DMS153 (cell line): ENCODE results near the gene PLLP.
A peak's percentile ranks its signal among the peaks of the same experiment; 100 is the strongest.
"Not testable (repeated sequence)": the region's sequence is repeated elsewhere in the genome, so short reads cannot be mapped to it uniquely, and the experiment has no call there.

Experiments used
- DNase-seq: peaks from one replicate; lab custom pipeline; 2025; lab: John Stamatoyannopoulos, UW

Gene PLLP

GRCh38 chr16:57303021-57303909, 18.8 kb upstream of the PLLP start:
- no peak for DNase-seq

- no peak for DNase-seq
Measured at GRCh38 chr16:57301126-57301817, 16.8 kb upstream of the PLLP start.

DNA sequence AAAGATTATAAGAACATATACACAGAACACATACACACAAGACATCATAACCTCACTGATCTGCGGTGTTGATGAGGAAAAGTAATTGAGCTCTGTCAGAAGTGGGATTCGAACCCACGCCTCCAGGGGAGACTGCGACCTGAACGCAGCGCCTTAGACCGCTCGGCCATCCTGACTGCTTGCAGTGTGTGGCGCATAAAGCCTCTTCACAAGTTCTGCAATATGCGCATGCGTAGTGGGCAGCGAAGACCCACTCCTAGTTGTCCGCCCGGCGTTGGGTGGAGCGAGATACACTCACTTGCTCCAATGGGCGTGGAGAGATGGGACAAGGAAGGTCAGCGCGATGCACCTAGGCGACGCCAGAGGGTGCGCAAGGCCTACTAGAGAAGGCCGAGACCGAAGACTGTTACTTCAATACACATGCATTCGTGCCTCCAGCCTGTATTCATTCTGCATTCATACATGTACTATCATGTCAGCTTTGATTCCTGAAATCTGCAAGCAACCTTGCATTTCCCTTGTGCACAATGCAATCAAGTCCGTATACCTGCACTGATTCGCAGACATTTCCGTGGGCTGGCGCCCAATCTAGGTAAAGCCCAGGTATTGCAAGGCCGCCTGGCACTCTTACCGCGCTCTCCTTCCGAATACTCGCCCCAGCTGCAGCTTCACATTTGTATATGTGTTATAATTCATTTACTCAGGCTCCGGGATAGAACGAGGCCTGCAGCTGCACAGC, 16.1 kb upstream of the PLLP start:
- peak; percentile 98 for DNase-seq

- DNase-seq, result peak; percentile 92
Measured at GRCh38 chr16:57299719-57300386, 15.4 kb upstream of the PLLP start.

DNA sequence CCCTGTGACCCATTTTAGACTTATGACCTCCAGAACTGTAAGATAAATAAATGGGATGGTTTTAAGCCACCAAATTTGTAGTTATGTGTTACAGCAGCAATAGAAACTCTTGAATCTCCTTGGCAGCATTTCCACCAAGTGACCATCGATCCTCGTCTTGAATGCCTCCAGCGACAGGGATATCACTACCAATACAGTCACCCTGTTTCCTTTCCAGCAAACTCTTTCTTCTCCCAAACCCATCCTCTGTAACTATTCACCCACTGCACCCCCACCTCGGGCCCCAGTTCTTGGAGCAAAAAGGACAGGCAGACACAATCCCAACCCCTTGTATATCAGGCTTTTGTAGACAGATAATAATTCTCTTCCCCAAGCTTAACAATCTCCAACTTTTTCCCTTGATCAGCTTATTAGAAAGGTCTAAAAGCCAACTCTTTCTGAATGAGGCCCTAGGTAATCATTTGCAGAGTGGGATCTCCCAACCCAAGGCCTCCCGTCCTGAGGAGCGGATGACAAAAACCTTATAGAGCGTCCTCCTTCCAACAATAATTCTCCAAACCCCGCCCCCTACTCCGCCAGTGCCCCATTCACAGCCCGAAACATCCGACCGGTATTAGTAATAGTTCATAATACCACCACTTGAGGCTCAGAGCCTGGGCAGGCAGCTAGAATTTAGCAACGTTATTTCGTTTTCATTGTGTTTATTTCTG, 14.7 kb upstream of the PLLP start:
- no peak for DNase-seq

GRCh38 chr16:57297856-57298255, 13.4 kb upstream of the PLLP start:
- DNase-seq, result no peak

DNA sequence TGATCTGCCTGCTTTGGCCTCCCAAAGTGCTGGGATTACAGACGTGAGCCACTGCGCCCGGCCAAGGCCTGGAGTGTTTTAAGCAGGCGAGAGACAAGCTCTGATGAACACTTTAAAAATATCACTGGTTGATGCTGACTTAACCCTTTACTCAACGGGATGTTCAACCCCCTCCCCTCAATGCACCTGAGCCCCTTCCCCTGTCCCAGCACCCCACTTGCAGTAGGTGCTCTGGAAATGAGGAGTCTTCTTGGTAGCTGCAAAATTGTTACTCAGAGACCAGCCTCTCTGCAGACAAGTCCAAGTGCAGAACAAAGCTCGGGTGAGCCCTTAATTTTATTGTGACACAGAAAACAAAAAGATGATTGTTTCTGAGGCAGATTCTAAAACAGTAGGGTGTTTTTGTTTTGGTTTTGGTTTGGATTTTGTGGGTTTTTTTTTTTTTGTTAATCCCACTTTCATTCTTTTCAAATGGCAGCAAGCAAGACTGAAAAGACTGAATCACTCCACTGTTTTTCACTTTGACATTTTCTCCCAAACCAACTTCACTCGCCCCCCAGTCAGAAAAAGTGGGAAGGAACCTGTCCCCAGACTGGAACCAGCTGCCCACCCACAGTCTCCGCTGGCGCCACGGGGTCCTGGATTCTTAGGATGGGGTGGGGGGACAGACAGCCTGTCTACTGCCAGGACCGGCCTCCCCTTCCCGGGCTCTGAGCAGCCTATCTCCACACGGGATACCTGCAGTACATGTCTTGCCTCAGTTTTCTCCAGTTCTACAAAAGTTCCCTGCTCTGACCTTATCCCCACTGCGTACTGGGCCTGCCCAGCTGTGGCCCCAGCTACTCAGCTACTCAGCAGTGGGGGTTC, 5.2 kb upstream of the PLLP start:
- DNase-seq, result no peak

GRCh38 chr16:57285379-57285778, 907 bp upstream of the PLLP start:
- no peak for DNase-seq

DNA sequence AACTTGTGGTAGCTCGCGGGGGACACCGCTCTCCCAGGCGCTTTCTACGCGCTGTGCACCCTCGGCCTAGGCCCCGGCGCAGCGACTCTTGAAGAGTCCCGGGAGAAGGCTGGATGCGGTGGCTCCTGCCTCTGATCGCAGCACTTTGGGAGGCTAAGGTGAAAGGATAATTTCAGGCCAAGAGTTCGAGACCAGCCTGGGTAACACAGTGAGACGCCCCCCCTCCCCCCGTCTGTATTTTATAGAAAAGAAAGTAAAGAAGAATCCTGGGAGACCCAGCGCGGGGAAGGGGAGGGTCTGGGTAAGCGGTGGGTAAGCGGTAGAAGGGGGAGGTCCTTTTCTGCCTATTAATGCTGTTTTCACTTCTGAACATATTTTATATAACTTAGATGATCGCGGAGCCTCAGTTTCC, 486 bp upstream of the PLLP start:
- DNase-seq, result no peak

DNA sequence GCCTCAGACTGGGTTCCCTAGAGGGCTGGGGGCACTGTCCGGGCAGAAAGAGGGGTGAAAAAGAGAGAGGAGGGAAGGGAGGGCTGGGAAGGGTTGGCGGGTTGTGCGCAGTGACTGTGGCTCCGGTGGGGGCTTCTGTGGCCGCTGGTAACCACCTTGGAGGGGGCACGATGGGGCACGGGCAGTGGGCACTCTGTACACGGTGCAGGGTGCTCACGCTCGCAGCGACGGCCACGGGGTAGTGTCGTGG, 588 bp downstream of the PLLP start:
- DNase-seq, result no peak

GRCh38 chr16:57283214-57283958, 1.1 kb downstream of the PLLP start:
- DNase-seq, result no peak

GRCh38 chr16:57282510-57283213, 1.8 kb downstream of the PLLP start:
- no peak for DNase-seq

DNA sequence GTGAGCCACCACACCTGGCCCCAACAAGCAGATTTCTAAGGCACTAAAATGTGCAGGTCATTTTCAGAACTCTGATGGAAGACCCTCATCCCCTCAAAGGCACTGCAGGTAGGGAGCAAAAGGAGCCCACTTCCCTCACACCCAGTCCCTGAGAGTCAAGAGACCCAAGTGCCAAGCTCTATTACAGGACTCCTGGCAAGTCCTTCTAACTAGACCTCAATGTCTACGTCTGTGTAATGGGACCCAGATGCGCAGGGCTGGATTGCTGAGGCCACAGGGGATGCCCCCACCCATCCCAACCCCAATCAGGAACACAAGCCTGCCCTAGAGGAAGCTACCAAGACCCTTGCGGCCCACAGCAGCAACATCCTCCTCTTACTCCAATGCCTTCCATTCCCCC, 2.7 kb downstream of the PLLP start:
- DNase-seq, result no peak

GRCh38 chr16:57279780-57280638, 4.5 kb downstream of the PLLP start:
- DNase-seq, result no peak

DNA sequence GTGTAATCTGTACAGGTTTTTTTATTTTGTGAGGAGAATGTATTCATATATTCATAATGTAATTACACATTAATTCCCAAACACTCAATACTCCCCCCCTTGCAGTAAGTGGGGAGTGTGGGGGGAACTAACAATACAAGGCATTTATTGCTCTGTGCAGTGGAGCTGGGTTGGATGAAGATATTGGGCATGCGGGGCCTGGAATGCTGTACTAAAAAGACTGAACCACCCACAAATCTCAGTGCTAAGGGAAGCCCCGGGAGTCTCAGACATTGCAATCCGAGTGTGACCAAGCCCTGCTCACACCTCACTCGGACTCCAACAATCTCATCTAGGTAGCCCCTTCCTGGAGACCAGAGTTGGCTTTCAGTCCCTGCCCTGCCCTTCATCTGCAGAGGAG, 6.0 kb downstream of the PLLP start:
- no peak for DNase-seq

- no peak for DNase-seq
Measured at GRCh38 chr16:57277586-57277985, 6.9 kb downstream of the PLLP start.

DNA sequence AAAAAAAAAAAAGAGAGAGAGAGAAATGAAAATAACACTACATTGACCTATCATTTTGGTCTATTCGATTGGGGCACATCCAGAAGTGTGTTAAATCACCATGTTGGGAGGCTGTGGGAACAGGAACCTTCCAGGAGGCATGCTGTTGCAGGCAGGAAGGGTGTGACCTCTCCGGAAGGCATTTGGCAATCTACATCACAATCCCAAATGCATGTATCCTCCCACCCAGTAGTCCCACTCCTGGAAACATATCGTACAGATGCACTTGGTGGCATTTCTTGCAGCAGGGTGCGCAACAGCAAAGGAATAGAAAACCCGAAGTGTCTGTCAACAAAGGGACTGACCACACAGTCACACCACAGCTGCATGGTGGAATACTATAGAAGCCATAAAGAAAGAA, 7.9 kb downstream of the PLLP start:
- DNase-seq, result no peak

DNA sequence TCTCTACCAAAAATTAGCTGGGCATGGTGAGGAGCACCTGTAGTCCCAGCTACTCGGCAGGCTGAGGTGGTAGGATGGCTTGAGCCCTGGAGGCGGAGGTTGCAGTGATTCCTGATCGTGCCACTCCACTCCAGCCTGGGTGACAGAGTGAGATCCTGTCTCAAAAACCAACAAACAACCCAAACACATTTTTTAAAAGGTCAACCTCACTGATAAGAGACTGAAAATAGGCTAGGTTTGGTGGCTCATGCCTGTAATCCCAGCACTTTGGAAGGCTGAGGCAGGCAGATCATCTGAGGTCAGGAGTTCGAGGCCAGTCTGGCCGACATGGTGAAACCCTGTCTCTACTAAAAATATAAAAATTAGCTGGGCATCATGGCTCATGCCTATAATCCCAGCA, 8.5 kb downstream of the PLLP start:
- DNase-seq, result not testable (repeated sequence)

DNA sequence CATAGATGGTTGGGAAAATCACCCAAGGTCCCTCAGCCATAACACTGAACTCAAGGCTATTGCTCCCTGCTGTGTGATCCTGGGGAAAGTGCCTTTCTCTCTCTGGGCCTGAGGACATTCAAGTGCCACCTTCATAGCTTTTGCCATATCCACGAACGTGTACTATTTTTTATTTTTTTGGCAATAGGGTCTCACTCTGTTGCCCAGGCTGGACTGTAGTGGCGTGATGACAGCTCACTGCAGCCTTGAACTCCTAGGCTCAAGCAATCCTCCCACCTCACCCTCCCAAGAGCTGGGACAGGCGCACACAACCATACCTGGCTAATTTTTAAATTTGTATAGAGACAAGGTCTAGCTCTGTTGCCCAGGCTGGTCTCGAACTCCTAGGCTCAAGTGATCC, 10.6 kb downstream of the PLLP start:
- DNase-seq, result no peak
